Measurements from ENCODE around the gene BLZF1.
"Not testable (repeated sequence)": the region's sequence is repeated elsewhere in the genome, so short reads cannot be mapped to it uniquely, and the experiment has no call there.

Gene BLZF1

GRCh38 chr1:169361281-169361680, 6.7 kb upstream of the BLZF1 start:
- FAIRE-seq: no peak

GRCh38 chr1:169363046-169363730, 4.8 kb upstream of the BLZF1 start:
- FAIRE-seq: no peak

GRCh38 chr1:169364948-169365347, 3.0 kb upstream of the BLZF1 start:
- FAIRE-seq: no peak

GRCh38 chr1:169367096-169367685, 804 bp upstream of the BLZF1 start:
- no peak for FAIRE-seq

- FAIRE-seq: no peak
Observed at GRCh38 chr1:169368406-169368769, 393 bp downstream of the BLZF1 start.

- FAIRE-seq: no peak
Observed at GRCh38 chr1:169371404-169371803, 3.4 kb downstream of the BLZF1 start.

- FAIRE-seq: no peak
Observed at GRCh38 chr1:169381162-169381561, 13.2 kb downstream of the BLZF1 start.

- FAIRE-seq: no peak
Observed at GRCh38 chr1:169383449-169383848, 15.5 kb downstream of the BLZF1 start.

- FAIRE-seq: no peak
Observed at GRCh38 chr1:169387399-169387798, 19.4 kb downstream of the BLZF1 start.

GRCh38 chr1:169390303-169390702, 22.3 kb downstream of the BLZF1 start:
- FAIRE-seq: no peak

GRCh38 chr1:169392406-169392805, 24.4 kb downstream of the BLZF1 start:
- no peak for FAIRE-seq

- FAIRE-seq: no peak
Observed at GRCh38 chr1:169395955-169396354, 28.0 kb downstream of the BLZF1 start.

- not testable (repeated sequence) for FAIRE-seq
Observed at GRCh38 chr1:169402578-169402977, 34.6 kb downstream of the BLZF1 start.

GRCh38 chr1:169408340-169408739, 40.3 kb downstream of the BLZF1 start:
- not testable (repeated sequence) for FAIRE-seq

- no peak for FAIRE-seq
Observed at GRCh38 chr1:169414952-169415351, 47.0 kb downstream of the BLZF1 start.

GRCh38 chr1:169421309-169421708, 53.3 kb downstream of the BLZF1 start:
- FAIRE-seq: no peak

- FAIRE-seq: no peak
Observed at GRCh38 chr1:169426174-169426705, 58.2 kb downstream of the BLZF1 start.

GRCh38 chr1:169427081-169427641, 59.2 kb downstream of the BLZF1 start, which contains the start of gene CCDC181:
CCDC181 (minus strand) TSS chr1:169427474; CDS start chr1:169424927, 2,547 bp downstream.
- no peak for FAIRE-seq
